ENCODE measurements around the gene SLC6A11. TPM values are rescaled to one million over a fixed set of nuclear protein-coding genes. Genes with fewer than 3 reads are reported as not detected.

Gene SLC6A11
- total and polyA plus RNA-seq, 2 donors (not counting 3 experiments of a cell fraction or from before 2014, with no cell fraction given) = not detected

GRCh38 chr3:10888518-10889090 is 72.6 kb downstream of the SLC6A11 start:
- no peak for FAIRE-seq

GRCh38 chr3:10889206-10889960 is 73.4 kb downstream of the SLC6A11 start:
- H3K4me2 ChIP-seq (ENCODE audit: insufficient read depth, low read length) = no peak overlapping the region
- no TSS peak for BruUV-seq (replicated peaks)
- H4K20me1 ChIP-seq (replicated peaks; ENCODE audit: control insufficient read depth, extremely low read depth, insufficient read depth, low read length) = no peaks in the 10 kb centered on the region
- TF ChIP-seq GATA2 (IDR thresholded peaks at IDR 0.05; ENCODE audit: insufficient read depth, insufficient read length, low read depth, low read length) = no peak
- TF ChIP-seq POLR2A (IDR thresholded peaks at IDR 0.05; ENCODE audit: low read depth, low read length) = no peak
- TF ChIP-seq MAX (IDR thresholded peaks at IDR 0.05; ENCODE audit: insufficient read depth, insufficient read length) = no peak
- TF ChIP-seq CTCF (IDR thresholded peaks at IDR 0.05; ENCODE audit: extremely low read depth in 1 of 2, insufficient read depth in 1 of 2, low read depth in 1 of 2, low read length in 2 of 2) = no peak
- TF ChIP-seq POLR2AphosphoS5 (IDR thresholded peaks at IDR 0.05; ENCODE audit: insufficient read depth, low read depth, low read length) = no peak
- TF ChIP-seq EZH2 (IDR thresholded peaks at IDR 0.05; ENCODE audit: borderline replicate concordance, low read depth, low read length, severe bottlenecking) = no peak
- TF ChIP-seq FOS (IDR thresholded peaks at IDR 0.05; ENCODE audit: borderline replicate concordance, insufficient read depth, low read length) = no peak
- TF ChIP-seq MYC (IDR thresholded peaks at IDR 0.05; ENCODE audit: low read depth, low read length) = no peak
- TF ChIP-seq JUN (IDR thresholded peaks at IDR 0.05; ENCODE audit: borderline replicate concordance, insufficient read depth, insufficient read length, low read depth) = no peak
- intact Hi-C loops (cut with micrococcal nuclease) (no loop called here), dilution Hi-C loops (cut with MboI; ENCODE audit: extremely low pct_ligation_motif_present, low sequenced_read_pairs) (no loop called here)
- no peaks in the 10 kb centered on the region for H3K27me3 ChIP-seq (ENCODE audit: control insufficient read depth in 2 of 2, insufficient read depth in 2 of 2, low read length in 2 of 2)
- H3K27ac ChIP-seq (ENCODE audit: insufficient read depth, low read depth, low read length) = no peak overlapping the region
- H3K36me3 ChIP-seq (ENCODE audit: control insufficient read depth in 2 of 2, extremely low read depth in 1 of 2, insufficient read depth in 2 of 2, low read length in 2 of 2) = no peaks in the 10 kb centered on the region
- FAIRE-seq (no peak), DNase-seq (ENCODE audit: low read depth, low spot score) (no peak)
- no peaks in the 10 kb centered on the region for H3K4me1 ChIP-seq (ENCODE audit: control insufficient read depth, extremely low read depth, insufficient read depth, low read length)
- H3K9me3 ChIP-seq (replicated peaks; ENCODE audit: control insufficient read depth, insufficient read depth, low read length) = no peaks in the 10 kb centered on the region
- H3K9ac ChIP-seq (replicated peaks; ENCODE audit: extremely low read depth, insufficient read depth, low read length) = no peak overlapping the region
- H3K4me3 ChIP-seq (replicated peaks in 1 of 3; ENCODE audit: insufficient read depth in 1 of 3, low read depth in 1 of 3, low read length in 3 of 3) = no peak overlapping the region
- no peak overlapping the region for H2AFZ ChIP-seq (ENCODE audit: low read depth, low read length)
- CTCF ChIA-PET = interaction anchor here (1.4 kb wide), 1 partner anchor 56 kb away, joined by 4 read pairs; no protein-coding TSS in a partner anchor
- H3K79me2 ChIP-seq (ENCODE audit: control insufficient read depth, insufficient read depth, low read length) = no peaks in the 10 kb centered on the region
- POLR2A ChIA-PET = no interaction called here
- H3K9me1 ChIP-seq (replicated peaks; ENCODE audit: control insufficient read depth, extremely low read depth, insufficient read depth, low read length) = no peaks in the 10 kb centered on the region

More at GRCh38 chr3:10888518-10889090, 72.6 kb downstream of the SLC6A11 start:
- TF ChIP-seq GATA2 (IDR thresholded peaks at IDR 0.05; ENCODE audit: insufficient read depth, insufficient read length, low read depth, low read length) (no peak), JUN (IDR thresholded peaks at IDR 0.05; ENCODE audit: borderline replicate concordance, insufficient read depth, insufficient read length, low read depth) (no peak), POLR2A (IDR thresholded peaks at IDR 0.05; ENCODE audit: low read depth, low read length) (no peak), FOS (IDR thresholded peaks at IDR 0.05; ENCODE audit: borderline replicate concordance, insufficient read depth, low read length) (no peak)
- no peak overlapping the region for H2AFZ ChIP-seq (ENCODE audit: low read depth, low read length)
- ChIA-PET POLR2A (no interaction called here), CTCF (interaction anchor here (1.4 kb wide), 1 partner anchor 57 kb away, joined by 4 read pairs; no protein-coding TSS in a partner anchor)
- no peak overlapping the region for H3K4me3 ChIP-seq (replicated peaks in 1 of 3; ENCODE audit: insufficient read depth in 1 of 3, low read depth in 1 of 3, low read length in 3 of 3)
- no peaks in the 10 kb centered on the region for H3K9me1 ChIP-seq (replicated peaks; ENCODE audit: control insufficient read depth, extremely low read depth, insufficient read depth, low read length)
- no peaks in the 10 kb centered on the region for H3K4me1 ChIP-seq (ENCODE audit: control insufficient read depth, extremely low read depth, insufficient read depth, low read length)
- H3K4me2 ChIP-seq (ENCODE audit: insufficient read depth, low read length) = no peak overlapping the region
- H3K36me3 ChIP-seq (ENCODE audit: control insufficient read depth in 2 of 2, extremely low read depth in 1 of 2, insufficient read depth in 2 of 2, low read length in 2 of 2) = no peaks in the 10 kb centered on the region
- H3K9ac ChIP-seq (replicated peaks; ENCODE audit: extremely low read depth, insufficient read depth, low read length) = no peak overlapping the region
- dilution Hi-C loops (cut with MboI; ENCODE audit: extremely low pct_ligation_motif_present, low sequenced_read_pairs) = no loop called here
- no peak overlapping the region for H3K27ac ChIP-seq (ENCODE audit: insufficient read depth, low read depth, low read length)
- no peaks in the 10 kb centered on the region for H4K20me1 ChIP-seq (replicated peaks; ENCODE audit: control insufficient read depth, extremely low read depth, insufficient read depth, low read length)
- intact Hi-C loops (cut with micrococcal nuclease) = no loop called here
- BruUV-seq (replicated peaks) = no TSS peak
- H3K79me2 ChIP-seq (ENCODE audit: control insufficient read depth, insufficient read depth, low read length) = no peaks in the 10 kb centered on the region
- H3K9me3 ChIP-seq (replicated peaks; ENCODE audit: control insufficient read depth, insufficient read depth, low read length) = no peaks in the 10 kb centered on the region
- DNase-seq (ENCODE audit: low read depth, low spot score) = no peak
- no peaks in the 10 kb centered on the region for H3K27me3 ChIP-seq (ENCODE audit: control insufficient read depth in 2 of 2, insufficient read depth in 2 of 2, low read length in 2 of 2)
